Measurements from ENCODE around the gene PIP5K1B.

DNA sequence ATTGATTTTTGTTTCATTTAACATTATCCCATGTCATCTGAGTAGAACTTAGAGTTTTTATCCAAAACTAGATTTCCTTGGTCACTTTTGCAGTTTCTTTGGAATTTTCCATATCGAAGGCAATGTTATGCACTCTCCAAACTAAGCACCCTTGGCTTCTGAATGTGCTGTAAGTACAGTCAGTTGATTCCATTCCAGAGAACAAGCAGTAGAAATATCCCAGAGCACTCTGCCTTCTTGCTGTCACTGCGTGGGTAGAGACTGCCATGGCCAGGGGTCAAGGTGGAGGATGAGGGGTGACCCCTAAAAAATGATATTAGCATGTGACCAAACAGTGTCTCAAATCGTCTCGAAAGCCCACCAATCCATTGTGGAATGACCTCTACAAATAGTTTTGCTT lies 36.2 kb downstream of the PIP5K1B start:
- TF ChIP-seq ZNF558 (CRISPR knock-in tag; IDR thresholded peaks at IDR 0.05; ENCODE audit: borderline replicate concordance) (no peak), HMGXB4 (CRISPR knock-in tag; IDR thresholded peaks at IDR 0.05; ENCODE audit: borderline replicate concordance in 1 of 2, low read depth in 1 of 2) (no peak), ZNF746 (CRISPR knock-in tag; IDR thresholded peaks at IDR 0.05) (no peak), POLR2AphosphoS5 (IDR thresholded peaks at IDR 0.05; ENCODE audit: low read depth, low read length) (no peak), ATF3 (CRISPR knock-in tag; IDR thresholded peaks at IDR 0.05) (no peak), GABPA (IDR thresholded peaks at IDR 0.05; ENCODE audit: low read depth, low read length) (no peak), GABPA (CRISPR knock-in tag; IDR thresholded peaks at IDR 0.05; ENCODE audit: low read depth) (no peak)
